HL-60 (cell line): Measurements from ENCODE around the gene FCMR.

Source experiments
- CTCF ChIP-seq: IDR thresholded peaks from one replicate; pipeline ENCODE4 v1.5.1; 2011; ENCODE audit warnings: low read length, control low read depth, inconsistent platforms; ENCODE audit not compliant: insufficient read depth
- GABPA ChIP-seq: IDR thresholded peaks from 2 replicates; pipeline ENCODE4 v1.6.1; 2012; ENCODE audit warnings: low read depth
- POLR2AphosphoS5 ChIP-seq: IDR thresholded peaks from 2 replicates; pipeline ENCODE4 v1.6.1; 2012; ENCODE audit warnings: low read depth
- SPI1 ChIP-seq: IDR thresholded peaks from 2 replicates; pipeline ENCODE4 v1.6.1; 2012; ENCODE audit warnings: low read depth, mild to moderate bottlenecking, borderline replicate concordance
- TF ChIP-seq, protein P1 (sequence below): IDR thresholded peaks from 2 replicates; pipeline ENCODE4 v1.6.1; 2012; ENCODE audit warnings: low read depth; ENCODE audit not compliant: insufficient replicate concordance

GRCh38 chr1:206898915-206899431, 22.8 kb downstream of the FCMR start:
- TF ChIP-seq CTCF (no peak), POLR2AphosphoS5 (no peak), GABPA (no peak), SPI1 (no peak)
- TF ChIP-seq, protein P1, sequence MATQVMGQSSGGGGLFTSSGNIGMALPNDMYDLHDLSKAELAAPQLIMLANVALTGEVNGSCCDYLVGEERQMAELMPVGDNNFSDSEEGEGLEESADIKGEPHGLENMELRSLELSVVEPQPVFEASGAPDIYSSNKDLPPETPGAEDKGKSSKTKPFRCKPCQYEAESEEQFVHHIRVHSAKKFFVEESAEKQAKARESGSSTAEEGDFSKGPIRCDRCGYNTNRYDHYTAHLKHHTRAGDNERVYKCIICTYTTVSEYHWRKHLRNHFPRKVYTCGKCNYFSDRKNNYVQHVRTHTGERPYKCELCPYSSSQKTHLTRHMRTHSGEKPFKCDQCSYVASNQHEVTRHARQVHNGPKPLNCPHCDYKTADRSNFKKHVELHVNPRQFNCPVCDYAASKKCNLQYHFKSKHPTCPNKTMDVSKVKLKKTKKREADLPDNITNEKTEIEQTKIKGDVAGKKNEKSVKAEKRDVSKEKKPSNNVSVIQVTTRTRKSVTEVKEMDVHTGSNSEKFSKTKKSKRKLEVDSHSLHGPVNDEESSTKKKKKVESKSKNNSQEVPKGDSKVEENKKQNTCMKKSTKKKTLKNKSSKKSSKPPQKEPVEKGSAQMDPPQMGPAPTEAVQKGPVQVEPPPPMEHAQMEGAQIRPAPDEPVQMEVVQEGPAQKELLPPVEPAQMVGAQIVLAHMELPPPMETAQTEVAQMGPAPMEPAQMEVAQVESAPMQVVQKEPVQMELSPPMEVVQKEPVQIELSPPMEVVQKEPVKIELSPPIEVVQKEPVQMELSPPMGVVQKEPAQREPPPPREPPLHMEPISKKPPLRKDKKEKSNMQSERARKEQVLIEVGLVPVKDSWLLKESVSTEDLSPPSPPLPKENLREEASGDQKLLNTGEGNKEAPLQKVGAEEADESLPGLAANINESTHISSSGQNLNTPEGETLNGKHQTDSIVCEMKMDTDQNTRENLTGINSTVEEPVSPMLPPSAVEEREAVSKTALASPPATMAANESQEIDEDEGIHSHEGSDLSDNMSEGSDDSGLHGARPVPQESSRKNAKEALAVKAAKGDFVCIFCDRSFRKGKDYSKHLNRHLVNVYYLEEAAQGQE = no peak
